GM12874 (cell line): Measurements from ENCODE around the gene ABLIM2.

ENCODE experiments used
- CTCF ChIP-seq: IDR thresholded peaks from 2 replicates; pipeline ENCODE4 v1.5.1; 2011; ENCODE audit warnings: low read depth, mild to moderate bottlenecking, control low read depth, low read length, moderate library complexity; ENCODE audit not compliant: insufficient read depth

ABLIM2 gene

DNA sequence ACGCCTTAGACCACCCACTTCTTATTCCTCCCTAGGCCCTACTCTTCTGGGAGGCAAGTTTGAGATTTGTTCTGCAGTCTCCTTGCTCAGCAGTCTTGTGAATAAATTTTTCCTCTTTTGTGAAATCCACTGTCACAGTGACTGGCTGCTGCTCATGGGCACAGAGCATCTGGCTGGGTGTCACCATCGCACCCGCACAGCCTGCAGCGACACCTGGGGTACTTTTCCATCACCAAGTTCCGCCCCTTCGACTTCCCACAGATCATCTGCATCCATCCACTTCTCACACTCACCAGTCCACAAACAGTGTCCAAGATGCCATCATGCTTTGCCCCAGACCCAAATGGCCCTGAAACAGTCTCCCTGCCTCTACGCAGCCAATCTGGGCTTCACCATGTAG, 182.6 kb downstream of the ABLIM2 start:
- TF ChIP-seq CTCF, result no peak

GRCh38 chr4:7974425-7974824, 184.2 kb downstream of the ABLIM2 start:
- no peak for TF ChIP-seq CTCF

DNA sequence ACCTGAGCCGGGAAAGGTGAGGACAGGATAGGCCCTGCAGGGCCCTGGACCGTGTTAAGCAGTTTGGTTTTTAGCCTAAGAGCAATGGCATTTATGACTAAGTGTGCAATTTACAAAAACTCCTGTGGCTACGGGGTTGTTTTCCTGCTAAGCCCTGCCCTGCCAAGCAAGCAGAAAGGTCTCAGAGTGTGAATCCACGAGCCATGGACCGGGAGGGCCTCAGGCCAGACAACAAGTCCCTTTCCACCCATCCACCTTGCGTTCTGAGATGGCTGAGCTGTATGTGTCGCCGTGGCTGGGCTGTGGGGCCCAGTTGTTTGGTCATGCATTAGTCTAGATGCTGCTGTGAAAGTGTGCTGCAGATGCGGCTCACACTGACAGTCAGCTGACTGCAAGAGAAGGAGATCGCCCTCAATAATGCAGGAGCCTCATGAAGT, 185.1 kb downstream of the ABLIM2 start:
- no peak for TF ChIP-seq CTCF

DNA sequence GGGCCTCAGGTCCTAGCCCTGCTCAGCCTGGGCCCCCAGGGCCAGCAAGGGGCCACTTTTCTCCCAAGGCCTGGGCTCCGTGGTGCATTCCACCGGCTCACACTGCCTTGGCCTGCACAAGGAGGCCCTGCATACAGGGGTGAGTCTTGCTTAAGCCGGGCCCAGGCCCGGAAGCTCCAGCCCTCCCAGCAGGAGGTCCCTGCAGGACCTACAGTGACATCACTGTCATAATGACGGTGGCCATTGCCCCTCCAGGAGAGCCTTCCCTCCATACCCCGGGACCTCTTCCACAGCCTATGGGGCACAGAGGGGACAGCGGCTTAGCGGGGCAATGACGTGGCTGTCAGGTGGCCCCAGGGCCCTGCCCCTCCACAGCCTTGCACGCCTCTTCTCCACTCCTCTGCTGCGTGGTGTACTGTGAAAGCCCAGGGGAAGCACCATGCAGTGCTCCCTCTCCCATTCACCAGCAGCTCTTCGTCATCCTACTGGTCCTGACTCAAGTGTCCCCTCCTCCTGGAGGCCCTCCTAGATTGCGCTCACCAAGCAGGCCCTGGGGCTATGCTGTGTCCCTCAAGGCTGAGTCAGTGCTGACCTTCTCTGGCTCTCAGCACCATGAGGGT, 186.6 kb downstream of the ABLIM2 start:
- TF ChIP-seq CTCF, result no peak

GRCh38 chr4:7971159-7971631, 187.4 kb downstream of the ABLIM2 start:
- TF ChIP-seq CTCF, result no peak

DNA sequence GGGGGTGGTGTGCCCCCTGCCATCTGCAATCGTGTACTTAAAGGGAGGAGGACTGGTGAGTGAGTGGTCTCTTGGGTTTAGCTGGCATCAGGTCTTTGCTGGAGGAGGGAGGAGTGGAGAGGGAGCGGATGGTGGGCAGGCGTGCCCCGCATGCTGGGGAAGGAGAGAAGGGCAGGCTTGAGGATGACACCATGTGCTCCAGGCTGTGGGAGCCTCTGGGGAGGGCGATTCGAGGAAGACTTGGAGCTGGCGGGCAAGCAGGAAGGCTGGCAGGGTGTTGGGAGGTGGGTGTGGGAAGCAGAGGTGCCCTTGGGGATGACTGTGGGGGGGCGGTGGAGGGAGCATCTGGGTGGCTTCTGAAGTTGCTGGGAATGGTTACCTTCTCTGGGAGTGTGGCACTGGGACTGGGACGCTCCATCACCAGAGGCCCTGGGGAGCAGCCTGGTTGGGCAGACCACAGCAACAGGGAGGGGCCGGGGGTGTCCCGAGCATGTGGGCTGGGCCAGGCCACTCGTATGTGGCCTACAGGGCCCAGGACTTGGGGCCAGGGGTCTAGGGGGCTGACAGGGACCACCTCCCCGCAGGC, 188.2 kb downstream of the ABLIM2 start:
- no peak for TF ChIP-seq CTCF

GRCh38 chr4:7968262-7968896, 190.2 kb downstream of the ABLIM2 start:
- TF ChIP-seq CTCF, result no peak
